Upper lobe of right lung (tissue), 1 donor: ENCODE data around the gene SLC39A9. TPM values are rescaled to one million over a fixed set of nuclear protein-coding genes. Genes with fewer than 3 reads are reported as not detected.
A peak's percentile ranks its signal among the peaks of the same experiment; 100 is the strongest.

Experiments
- ATAC-seq: fragments of 200-7000 bp; cut with Tn5 transposase; one replicate; pipeline ENCODE4 v1.9.1; 2020; ENCODE audit warnings: mild to moderate bottlenecking, moderate library complexity
- DNase-seq: peaks from one replicate; pipeline ENCODE4 v3.0.0-alpha.2; 2020
- H3K27ac ChIP-seq: fragments of 200-600 bp; one replicate; pipeline ENCODE4 v1.8.0; 2022
- H3K27me3 ChIP-seq: fragments of 200-600 bp; one replicate; pipeline ENCODE4 v1.8.0; 2022; ENCODE audit warnings: mild to moderate bottlenecking
- H3K36me3 ChIP-seq: fragments of 200-600 bp; one replicate; pipeline ENCODE4 v1.8.0; 2022
- H3K4me1 ChIP-seq: fragments of 200-600 bp; one replicate; pipeline ENCODE4 v1.8.0; 2022
- H3K4me3 ChIP-seq: fragments of 200-600 bp; one replicate; pipeline ENCODE4 v1.8.0; 2022; ENCODE audit warnings: mild to moderate bottlenecking
- H3K9me3 ChIP-seq: fragments of 200-600 bp; one replicate; pipeline ENCODE4 v1.8.0; 2022
- CTCF ChIP-seq: fragments of 200-600 bp; IDR thresholded peaks from one replicate; pipeline ENCODE4 v1.8.0; 2022; ENCODE audit warnings: antibody characterized with exemption
- intact Hi-C: fragments of 100-400 bp; cut with DNase I; formaldehyde crosslinking; loops from one replicate; pipeline ENCODE4 v1.11.0; 2022
- total RNA-seq: library from RNA; stranded (reverse); fragmentation: NEBNext Ultra II Directional; extraction: Animal tissue kit (Norgen Biotek cat#: 25700); gene quantifications from one replicate; pipeline ENCODE4 v1.2.1, GENCODE V29; 2021
- donor health status: DM: no; HTN: yes; CAD: no; lungs with severe emphysema.

The SLC39A9 gene
- total RNA-seq, 1 donor from 2014 or later, result 55.6 TPM

- no peak for ATAC-seq
- no peak for TF ChIP-seq CTCF
- no peaks in the 10 kb centered on the region for H3K27me3 ChIP-seq
- peaks cover 7% of the 10 kb centered on the region for H3K36me3 ChIP-seq
- H3K4me3 ChIP-seq, result no peak overlapping the region
- H3K9me3 ChIP-seq, result no peaks in the 10 kb centered on the region
- DNase-seq, result no peak
- H3K27ac ChIP-seq, result no peak overlapping the region
- intact Hi-C loops, result no loop called here
- H3K4me1 ChIP-seq, result no peaks in the 10 kb centered on the region
Measured at GRCh38 chr14:69372146-69372545, 26.3 kb upstream of the SLC39A9 start.

- Histone ChIP-seq H3K36me3 (peaks cover 13% of the 10 kb centered on the region), H3K27ac (no peak overlapping the region), H3K27me3 (no peaks in the 10 kb centered on the region), H3K4me3 (no peak overlapping the region), H3K9me3 (no peaks in the 10 kb centered on the region), H3K4me1 (no peaks in the 10 kb centered on the region)
- intact Hi-C loops, result no loop called here
- TF ChIP-seq CTCF, result no peak
- DNase-seq (no peak), ATAC-seq (no peak)
Measured at GRCh38 chr14:69373104-69373503, 25.4 kb upstream of the SLC39A9 start.

- Histone ChIP-seq H3K4me3 (no peak overlapping the region), H3K27me3 (no peaks in the 10 kb centered on the region), H3K36me3 (peaks cover 18% of the 10 kb centered on the region), H3K4me1 (no peaks in the 10 kb centered on the region), H3K9me3 (no peaks in the 10 kb centered on the region), H3K27ac (no peak overlapping the region)
- no peak for ATAC-seq
- intact Hi-C loops, result no loop called here
- no peak for TF ChIP-seq CTCF
- DNase-seq, result no peak
Measured at GRCh38 chr14:69374235-69374634, 24.3 kb upstream of the SLC39A9 start.

GRCh38 chr14:69375182-69375581, 23.3 kb upstream of the SLC39A9 start:
- no peaks in the 10 kb centered on the region for H3K9me3 ChIP-seq
- no peak overlapping the region for H3K27ac ChIP-seq
- ATAC-seq (no peak), DNase-seq (no peak)
- no peaks in the 10 kb centered on the region for H3K27me3 ChIP-seq
- H3K36me3 ChIP-seq, result peaks cover 26% of the 10 kb centered on the region
- no peak for TF ChIP-seq CTCF
- intact Hi-C loops, result no loop called here
- no peaks in the 10 kb centered on the region for H3K4me1 ChIP-seq
- H3K4me3 ChIP-seq, result no peak overlapping the region

- Histone ChIP-seq H3K4me1 (no peaks in the 10 kb centered on the region), H3K9me3 (no peaks in the 10 kb centered on the region), H3K27ac (no peak overlapping the region), H3K36me3 (peaks cover 30% of the 10 kb centered on the region), H3K4me3 (no peak overlapping the region), H3K27me3 (no peaks in the 10 kb centered on the region)
- intact Hi-C loops, result no loop called here
- ATAC-seq, result no peak
- TF ChIP-seq CTCF, result no peak
- DNase-seq, result no peak
Measured at GRCh38 chr14:69375722-69376121, 22.8 kb upstream of the SLC39A9 start.

GRCh38 chr14:69376439-69376838, 22.1 kb upstream of the SLC39A9 start:
- ATAC-seq, result peak; percentile 74
- no peak overlapping the region for H3K4me3 ChIP-seq

More at GRCh38 chr14:69376439-69376838, 22.1 kb upstream of the SLC39A9 start:
- H3K36me3 ChIP-seq, result peaks cover 30% of the 10 kb centered on the region
- H3K27me3 ChIP-seq, result no peaks in the 10 kb centered on the region
- no peaks in the 10 kb centered on the region for H3K9me3 ChIP-seq
- no peak for DNase-seq
- no peak overlapping the region for H3K27ac ChIP-seq
- intact Hi-C loops, result no loop called here
- no peak for TF ChIP-seq CTCF
- H3K4me1 ChIP-seq, result no peaks in the 10 kb centered on the region
